ENCODE data around the gene ROR2. TPM values are rescaled to one million over a fixed set of nuclear protein-coding genes. Genes with fewer than 3 reads are reported as not detected.
"Not testable (repeated sequence)": the region's sequence is repeated elsewhere in the genome, so short reads cannot be mapped to it uniquely, and the experiment has no call there.

ROR2 gene
- total RNA-seq, 1 donor, result not detected

GRCh38 chr9:91920630-91921350 is 29.2 kb downstream of the ROR2 start:
- no peak overlapping the region for H3K4me3 ChIP-seq (ENCODE audit: low read length)
- no peaks in the 10 kb centered on the region for H3K4me1 ChIP-seq (ENCODE audit: insufficient read depth, low read length)
- no peaks in the 10 kb centered on the region for H3K9me3 ChIP-seq (ENCODE audit: low read depth, low read length)
- no peaks in the 10 kb centered on the region for H3K27me3 ChIP-seq (ENCODE audit: insufficient read depth, low read length)

- no peak overlapping the region for H3K4me3 ChIP-seq (ENCODE audit: low read length)
- H3K9me3 ChIP-seq (ENCODE audit: low read depth, low read length), result no peaks in the 10 kb centered on the region
- H3K27me3 ChIP-seq (ENCODE audit: insufficient read depth, low read length), result no peaks in the 10 kb centered on the region
- no peaks in the 10 kb centered on the region for H3K4me1 ChIP-seq (ENCODE audit: insufficient read depth, low read length)
Observed at GRCh38 chr9:91919621-91920020, 30.4 kb downstream of the ROR2 start.

DNA sequence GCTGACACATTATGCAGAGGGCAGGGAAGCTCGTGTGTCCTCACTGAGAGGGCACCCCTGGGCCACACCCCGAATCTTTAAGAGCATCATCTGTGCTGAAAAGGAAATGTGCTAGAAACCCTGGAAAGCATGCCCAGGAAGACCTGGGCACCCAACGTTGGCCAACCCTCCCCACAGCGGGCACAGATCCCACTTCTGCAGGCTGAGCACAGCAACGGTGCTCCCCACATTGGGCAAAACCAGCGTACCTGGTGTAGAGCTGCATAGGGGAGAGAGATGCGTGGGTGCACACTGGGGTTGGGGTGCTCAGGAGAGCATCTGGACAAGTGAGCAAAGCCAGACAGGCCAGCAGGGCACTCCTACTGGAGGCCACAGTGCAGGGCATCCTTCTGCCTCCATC is 32.6 kb downstream of the ROR2 start:
- Histone ChIP-seq H3K27me3 (ENCODE audit: insufficient read depth, low read length) (no peaks in the 10 kb centered on the region), H3K9me3 (ENCODE audit: low read depth, low read length) (no peaks in the 10 kb centered on the region), H3K4me1 (ENCODE audit: insufficient read depth, low read length) (no peaks in the 10 kb centered on the region), H3K4me3 (ENCODE audit: low read length) (no peak overlapping the region)

GRCh38 chr9:91915524-91916263 is 34.3 kb downstream of the ROR2 start:
- Histone ChIP-seq H3K4me1 (ENCODE audit: insufficient read depth, low read length) (no peaks in the 10 kb centered on the region), H3K4me3 (ENCODE audit: low read length) (no peak overlapping the region), H3K9me3 (ENCODE audit: low read depth, low read length) (no peaks in the 10 kb centered on the region), H3K27me3 (ENCODE audit: insufficient read depth, low read length) (no peaks in the 10 kb centered on the region)

DNA sequence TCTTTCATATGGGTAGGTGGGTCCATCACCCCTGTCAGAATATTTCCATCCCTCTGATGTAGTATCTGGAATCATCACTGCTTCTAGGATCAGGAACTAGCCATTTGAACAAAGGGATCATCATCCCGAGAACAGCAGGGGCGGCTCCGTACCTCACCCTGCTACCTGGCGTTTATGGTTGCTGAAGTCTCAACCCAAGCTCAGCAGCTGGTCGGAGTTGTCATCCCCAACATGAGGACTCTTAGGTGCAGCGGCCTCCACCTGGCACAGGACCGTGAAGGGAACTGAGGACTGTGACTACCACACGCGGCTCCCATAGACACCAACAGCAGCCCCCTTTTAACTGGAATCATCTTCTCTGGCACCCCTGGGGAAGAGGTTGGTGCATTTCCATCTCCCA is 35.1 kb downstream of the ROR2 start:
- Histone ChIP-seq H3K9me3 (ENCODE audit: low read depth, low read length) (no peaks in the 10 kb centered on the region), H3K4me1 (ENCODE audit: insufficient read depth, low read length) (no peaks in the 10 kb centered on the region), H3K27me3 (ENCODE audit: insufficient read depth, low read length) (no peaks in the 10 kb centered on the region), H3K4me3 (ENCODE audit: low read length) (no peak overlapping the region)

- H3K27me3 ChIP-seq (ENCODE audit: insufficient read depth, low read length), result no peaks in the 10 kb centered on the region
Observed at GRCh38 chr9:91914404-91914803, 35.6 kb downstream of the ROR2 start.

GRCh38 chr9:91913986-91914385 is 36.0 kb downstream of the ROR2 start:
- Histone ChIP-seq H3K4me1 (ENCODE audit: insufficient read depth, low read length) (no peaks in the 10 kb centered on the region), H3K27me3 (ENCODE audit: insufficient read depth, low read length) (no peaks in the 10 kb centered on the region), H3K9me3 (ENCODE audit: low read depth, low read length) (no peaks in the 10 kb centered on the region), H3K4me3 (ENCODE audit: low read length) (no peak overlapping the region)

More at GRCh38 chr9:91914404-91914803, 35.6 kb downstream of the ROR2 start:
- no peaks in the 10 kb centered on the region for H3K4me1 ChIP-seq (ENCODE audit: insufficient read depth, low read length)
- H3K9me3 ChIP-seq (ENCODE audit: low read depth, low read length), result no peaks in the 10 kb centered on the region
- no peak overlapping the region for H3K4me3 ChIP-seq (ENCODE audit: low read length)

DNA sequence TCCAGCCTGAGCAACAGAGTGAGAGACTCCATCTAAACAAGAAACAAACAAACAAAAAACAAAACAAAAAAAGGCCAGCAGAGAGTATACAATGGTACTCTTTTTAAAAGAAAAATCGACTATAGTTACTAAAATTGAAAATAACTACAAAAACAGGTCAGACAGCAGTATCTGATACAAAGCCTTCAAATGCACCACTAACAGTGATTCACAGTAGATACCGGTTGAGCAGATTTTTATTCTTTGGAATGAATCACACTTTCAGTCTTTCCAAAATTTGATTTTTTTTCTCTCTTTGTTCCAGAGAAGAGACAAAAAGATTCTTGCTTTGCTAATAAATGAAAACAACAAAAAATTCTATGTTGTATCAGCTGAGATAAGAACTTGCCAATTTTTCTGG is 36.9 kb downstream of the ROR2 start:
- no peaks in the 10 kb centered on the region for H3K27me3 ChIP-seq (ENCODE audit: insufficient read depth, low read length)
- H3K4me1 ChIP-seq (ENCODE audit: insufficient read depth, low read length), result no peaks in the 10 kb centered on the region
- H3K4me3 ChIP-seq (ENCODE audit: low read length), result no peak overlapping the region
- no peaks in the 10 kb centered on the region for H3K9me3 ChIP-seq (ENCODE audit: low read depth, low read length)

GRCh38 chr9:91911657-91912056 is 38.4 kb downstream of the ROR2 start:
- Histone ChIP-seq H3K9me3 (ENCODE audit: low read depth, low read length) (no peaks in the 10 kb centered on the region), H3K4me3 (ENCODE audit: low read length) (no peak overlapping the region), H3K4me1 (ENCODE audit: insufficient read depth, low read length) (peaks cover 2% of the 10 kb centered on the region), H3K27me3 (ENCODE audit: insufficient read depth, low read length) (no peaks in the 10 kb centered on the region)

DNA sequence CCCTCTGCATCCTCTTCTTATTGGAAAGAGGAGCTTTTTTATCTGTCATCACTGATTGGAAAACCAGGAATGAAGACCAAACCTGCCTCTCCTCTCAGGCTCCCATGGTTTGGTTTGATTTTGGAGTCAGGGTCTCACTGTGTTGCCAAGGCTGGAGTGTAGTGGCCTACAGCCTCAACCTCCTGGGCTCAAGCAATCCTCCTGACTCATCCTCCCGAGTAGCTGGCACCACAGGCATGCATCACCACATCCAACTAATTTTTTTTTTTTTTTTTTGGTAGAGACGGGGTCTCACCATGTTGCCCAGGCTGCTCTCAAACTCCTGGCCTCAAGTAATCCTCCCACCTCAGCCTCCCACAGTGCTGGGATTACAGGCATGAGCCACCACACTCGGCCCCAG is 40.8 kb downstream of the ROR2 start:
- H3K27me3 ChIP-seq (ENCODE audit: insufficient read depth, low read length); H3K4me3 ChIP-seq (ENCODE audit: low read length); H3K9me3 ChIP-seq (ENCODE audit: low read depth, low read length): not testable (repeated sequence)
- peaks cover 14% of the 10 kb centered on the region for H3K4me1 ChIP-seq (ENCODE audit: insufficient read depth, low read length)

- Histone ChIP-seq H3K27me3 (ENCODE audit: insufficient read depth, low read length) (no peaks in the 10 kb centered on the region), H3K9me3 (ENCODE audit: low read depth, low read length) (no peaks in the 10 kb centered on the region), H3K4me1 (ENCODE audit: insufficient read depth, low read length) (peaks cover 14% of the 10 kb centered on the region), H3K4me3 (ENCODE audit: low read length) (no peak overlapping the region)
Observed at GRCh38 chr9:91908746-91909145, 41.3 kb downstream of the ROR2 start.

GRCh38 chr9:91908293-91908623 is 41.8 kb downstream of the ROR2 start:
- Histone ChIP-seq H3K4me1 (ENCODE audit: insufficient read depth, low read length) (peaks cover 14% of the 10 kb centered on the region), H3K27me3 (ENCODE audit: insufficient read depth, low read length) (no peaks in the 10 kb centered on the region), H3K9me3 (ENCODE audit: low read depth, low read length) (no peaks in the 10 kb centered on the region), H3K4me3 (ENCODE audit: low read length) (no peak overlapping the region)

DNA sequence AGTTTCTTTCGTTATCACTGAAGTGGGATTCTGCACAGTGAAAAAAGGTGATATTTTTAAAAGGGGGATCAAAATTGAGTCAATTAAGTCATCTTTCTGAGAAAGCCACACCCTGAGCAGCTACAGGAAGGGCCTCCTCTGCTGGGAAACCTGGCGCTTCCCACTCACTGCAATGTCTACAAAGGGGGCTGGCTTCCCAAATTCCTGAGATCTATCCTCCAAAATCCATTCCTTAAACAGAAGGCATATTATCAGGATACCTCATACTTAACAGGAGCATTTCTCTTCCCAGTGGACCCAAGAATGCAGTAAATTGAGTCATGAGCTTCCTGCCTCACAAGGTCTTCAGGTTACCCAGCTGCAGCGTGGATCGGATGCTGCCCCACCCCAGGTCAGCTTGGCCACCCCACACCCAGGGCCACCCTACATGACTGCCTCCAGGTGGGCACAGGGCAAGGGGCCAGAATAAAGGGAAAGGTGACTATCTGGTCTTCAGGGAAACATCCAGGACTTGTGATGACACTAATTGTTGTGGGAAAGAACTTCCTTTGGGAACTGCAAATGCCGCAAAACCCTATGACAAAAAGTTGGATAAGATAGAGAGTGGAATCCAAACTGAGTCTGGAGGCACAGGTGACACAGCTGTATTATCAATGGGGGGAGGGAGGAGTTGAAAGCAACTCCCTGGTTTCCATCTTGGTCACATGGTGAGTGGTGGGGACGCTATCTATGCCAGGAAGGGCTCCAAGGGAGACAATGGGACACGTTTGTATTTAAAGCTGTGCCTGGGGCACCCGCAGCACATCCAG is 42.3 kb downstream of the ROR2 start:
- Histone ChIP-seq H3K27me3 (ENCODE audit: insufficient read depth, low read length) (no peaks in the 10 kb centered on the region), H3K9me3 (ENCODE audit: low read depth, low read length) (no peaks in the 10 kb centered on the region), H3K4me1 (ENCODE audit: insufficient read depth, low read length) (peaks cover 14% of the 10 kb centered on the region), H3K4me3 (ENCODE audit: low read length) (no peak overlapping the region)

GRCh38 chr9:91905991-91906469 is 44.0 kb downstream of the ROR2 start:
- Histone ChIP-seq H3K4me3 (ENCODE audit: low read length) (peak overlapping the region; percentile 40), H3K9me3 (ENCODE audit: low read depth, low read length) (no peaks in the 10 kb centered on the region), H3K4me1 (ENCODE audit: insufficient read depth, low read length) (peaks cover 14% of the 10 kb centered on the region), H3K27me3 (ENCODE audit: insufficient read depth, low read length) (no peaks in the 10 kb centered on the region)

GRCh38 chr9:91905237-91905650 is 44.8 kb downstream of the ROR2 start:
- Histone ChIP-seq H3K9me3 (ENCODE audit: low read depth, low read length) (no peaks in the 10 kb centered on the region), H3K4me3 (ENCODE audit: low read length) (no peak overlapping the region), H3K27me3 (ENCODE audit: insufficient read depth, low read length) (no peaks in the 10 kb centered on the region), H3K4me1 (ENCODE audit: insufficient read depth, low read length) (peaks cover 14% of the 10 kb centered on the region)
